GM18868 (cell line): ENCODE measurements around the gene PPFIBP1.
A peak's percentile ranks its signal among the peaks of the same experiment; 100 is the strongest.
"Not testable (repeated sequence)": the region's sequence is repeated elsewhere in the genome, so short reads cannot be mapped to it uniquely, and the experiment has no call there.

Experiments used
- ATAC-seq: cut with Tn5 transposase; IDR thresholded peaks from one replicate; pipeline ENCODE4 v1.9.1; 2021; ENCODE audit warnings: mild to moderate bottlenecking, moderate library complexity; ENCODE audit not compliant: unreplicated experiment

Gene PPFIBP1

GRCh38 chr12:27652174-27652763 lies 128.3 kb downstream of the PPFIBP1 start:
- ATAC-seq = peak; percentile 45

GRCh38 chr12:27653661-27654060 lies 129.7 kb downstream of the PPFIBP1 start:
- no peak for ATAC-seq

- ATAC-seq = not testable (repeated sequence)
Measured at GRCh38 chr12:27655476-27655875, 131.5 kb downstream of the PPFIBP1 start.

- ATAC-seq = no peak
Measured at GRCh38 chr12:27657296-27657695, 133.3 kb downstream of the PPFIBP1 start.

- no peak for ATAC-seq
Measured at GRCh38 chr12:27665704-27666103, 141.7 kb downstream of the PPFIBP1 start.

GRCh38 chr12:27666510-27666909 lies 142.5 kb downstream of the PPFIBP1 start:
- no peak for ATAC-seq

- ATAC-seq = no peak
Measured at GRCh38 chr12:27667540-27667939, 143.5 kb downstream of the PPFIBP1 start.

- ATAC-seq = no peak
Measured at GRCh38 chr12:27672051-27672450, 148.0 kb downstream of the PPFIBP1 start.

- ATAC-seq = no peak
Measured at GRCh38 chr12:27672643-27673042, 148.6 kb downstream of the PPFIBP1 start.

- no peak for ATAC-seq
Measured at GRCh38 chr12:27673101-27673718, 149.2 kb downstream of the PPFIBP1 start.

GRCh38 chr12:27674989-27675388 lies 151.0 kb downstream of the PPFIBP1 start:
- ATAC-seq = no peak

GRCh38 chr12:27680619-27681018 lies 156.6 kb downstream of the PPFIBP1 start:
- no peak for ATAC-seq

- ATAC-seq = no peak
Measured at GRCh38 chr12:27682534-27682933, 158.5 kb downstream of the PPFIBP1 start.

GRCh38 chr12:27685274-27685673 lies 161.3 kb downstream of the PPFIBP1 start:
- ATAC-seq = no peak

GRCh38 chr12:27686147-27686546 lies 162.1 kb downstream of the PPFIBP1 start:
- no peak for ATAC-seq

- no peak for ATAC-seq
Measured at GRCh38 chr12:27688671-27689070, 164.7 kb downstream of the PPFIBP1 start.

- ATAC-seq = no peak
Measured at GRCh38 chr12:27689558-27690180, 165.7 kb downstream of the PPFIBP1 start.

- ATAC-seq = no peak
Measured at GRCh38 chr12:27693403-27693802, 169.4 kb downstream of the PPFIBP1 start.

GRCh38 chr12:27695556-27696292 lies 171.7 kb downstream of the PPFIBP1 start:
- no peak for ATAC-seq

GRCh38 chr12:27696293-27696652 lies 172.3 kb downstream of the PPFIBP1 start, which contains the start of gene REP15:
TSS of gene REP15 (plus strand) at chr12:27696447. CDS start at chr12:27696563, 116 bp downstream.
- ATAC-seq = no peak

- no peak for ATAC-seq
Measured at GRCh38 chr12:27696864-27697564, 173.0 kb downstream of the PPFIBP1 start.
